H9 (cell line): ENCODE measurements around the gene EFTUD2. TPM values are rescaled to one million over a fixed set of nuclear protein-coding genes. Genes with fewer than 3 reads are reported as not detected.

Experiments
- DNase-seq: peaks from one replicate; pipeline ENCODE4 v3.0.0-alpha.2; 2017
- H2AFZ ChIP-seq: one replicate; pipeline ENCODE4 v1.6.1; 2013; ENCODE audit warnings: mild to moderate bottlenecking, low read length, control low read depth, moderate library complexity
- H2AK5ac ChIP-seq: 2 replicates; pipeline ENCODE4 v1.6.1; 2013; ENCODE audit warnings: low read length, control low read depth, mixed read lengths; ENCODE audit not compliant: insufficient read length
- H2BK120ac ChIP-seq: one replicate; pipeline ENCODE4 v1.6.1; 2013; ENCODE audit warnings: low read depth, mild to moderate bottlenecking, low read length, control low read depth, inconsistent platforms; ENCODE audit not compliant: poor library complexity, severe bottlenecking
- H2BK12ac ChIP-seq: 2 replicates; pipeline ENCODE4 v1.6.1; 2013; ENCODE audit warnings: low read length, control low read depth, mixed read lengths, low read depth; ENCODE audit not compliant: insufficient read length
- H2BK15ac ChIP-seq: 2 replicates; pipeline ENCODE4 v1.6.1; 2013; ENCODE audit warnings: low read depth, low read length, control low read depth
- H2BK20ac ChIP-seq: one replicate; pipeline ENCODE4 v1.6.1; 2013; ENCODE audit warnings: low read depth, mild to moderate bottlenecking, low read length, control low read depth, inconsistent platforms; ENCODE audit not compliant: poor library complexity, severe bottlenecking
- H2BK5ac ChIP-seq: 2 replicates; pipeline ENCODE4 v1.6.1; 2013; ENCODE audit warnings: low read length, control low read depth, mixed read lengths; ENCODE audit not compliant: insufficient read length
- H3K14ac ChIP-seq: 2 replicates; pipeline ENCODE4 v1.6.1; 2013; ENCODE audit warnings: low read length, control low read depth; ENCODE audit not compliant: insufficient read depth
- H3K18ac ChIP-seq: 2 replicates; pipeline ENCODE4 v1.6.1; 2013; ENCODE audit warnings: low read depth, mild to moderate bottlenecking, mixed read lengths, low read length, control low read depth; ENCODE audit not compliant: insufficient read length
- H3K23ac ChIP-seq: 2 replicates; pipeline ENCODE4 v1.6.1; 2013; ENCODE audit warnings: low read length, control low read depth, mixed read lengths, low read depth; ENCODE audit not compliant: insufficient read length
- H3K23me2 ChIP-seq: 2 replicates; pipeline ENCODE4 v1.6.1; 2013; ENCODE audit warnings: low read depth, mild to moderate bottlenecking, mixed read lengths, low read length, control low read depth; ENCODE audit not compliant: insufficient read length, poor library complexity, severe bottlenecking
- H3K27ac ChIP-seq: 2 replicates; pipeline ENCODE4 v1.5.1; 2013; ENCODE audit warnings: low read length, control low read depth, mixed read lengths, low read depth; ENCODE audit not compliant: insufficient read length
- H3K27me3 ChIP-seq: 2 replicates; pipeline ENCODE4 v1.6.1; 2013; ENCODE audit warnings: low read length, control low read depth, inconsistent platforms; ENCODE audit not compliant: insufficient read depth
- H3K4ac ChIP-seq: 2 replicates; pipeline ENCODE4 v1.6.1; 2013; ENCODE audit warnings: low read depth, mild to moderate bottlenecking, control low read depth, inconsistent platforms, low read length, moderate library complexity
- H3K4me1 ChIP-seq: 2 replicates; pipeline ENCODE4 v1.6.1; 2013; ENCODE audit warnings: low read length, control low read depth, inconsistent platforms; ENCODE audit not compliant: insufficient read depth
- H3K4me2 ChIP-seq: 2 replicates; pipeline ENCODE4 v1.6.1; 2013; ENCODE audit warnings: low read length, control low read depth, mixed read lengths; ENCODE audit not compliant: insufficient read length, insufficient read depth
- H3K56ac ChIP-seq: 2 replicates; pipeline ENCODE4 v1.6.1; 2013; ENCODE audit warnings: low read depth, mild to moderate bottlenecking, mixed read lengths, low read length, control low read depth; ENCODE audit not compliant: insufficient read length
- H3K79me1 ChIP-seq: 2 replicates; pipeline ENCODE4 v1.6.1; 2013; ENCODE audit warnings: low read depth, mild to moderate bottlenecking, moderate library complexity, low read length, control low read depth, inconsistent platforms; ENCODE audit not compliant: insufficient read depth, poor library complexity, severe bottlenecking
- H3K79me2 ChIP-seq: 2 replicates; pipeline ENCODE4 v1.6.1; 2013; ENCODE audit warnings: low read length, control low read depth, inconsistent platforms; ENCODE audit not compliant: insufficient read depth
- H3K9ac ChIP-seq: 2 replicates; pipeline ENCODE4 v1.6.1; 2013; ENCODE audit warnings: low read length, control low read depth, mixed read lengths; ENCODE audit not compliant: insufficient read length; ENCODE audit errors: extremely low read depth
- H3K9me3 ChIP-seq: one replicate; pipeline ENCODE4 v1.6.1; 2013; ENCODE audit warnings: low read depth, low read length, inconsistent platforms; ENCODE audit not compliant: control insufficient read depth
- H3T11ph ChIP-seq: one replicate; pipeline ENCODE4 v1.6.1; 2013; ENCODE audit warnings: mild to moderate bottlenecking, low read length, control low read depth, inconsistent platforms
- H4K20me1 ChIP-seq: one replicate; pipeline ENCODE4 v1.6.1; 2013; ENCODE audit not compliant: control insufficient read depth, insufficient read length, insufficient read depth
- H4K5ac ChIP-seq: 2 replicates; pipeline ENCODE4 v1.6.1; 2013; ENCODE audit warnings: low read depth, mild to moderate bottlenecking, mixed read lengths, low read length, control low read depth; ENCODE audit not compliant: insufficient read length
- H4K8ac ChIP-seq: replicated peaks from 2 replicates; pipeline ENCODE4 v1.6.1; 2013; ENCODE audit warnings: low read length, control low read depth, mixed read lengths, low read depth; ENCODE audit not compliant: insufficient read length
- H4K91ac ChIP-seq: 2 replicates; pipeline ENCODE4 v1.6.1; 2013; ENCODE audit warnings: low read depth, mild to moderate bottlenecking, moderate library complexity, mixed read lengths, low read length, control low read depth; ENCODE audit not compliant: insufficient read length
- H3K27ac Mint-ChIP-seq, 3 experiments: 2 replicates in 2 of 3; 3 replicates in 1 of 3; pipeline ENCODE4 v1.8.0; 2020 to 2021; ENCODE audit warnings: mixed read lengths in 3 of 3, mild to moderate bottlenecking in 1 of 3, moderate library complexity in 1 of 3
- H3K27me3 Mint-ChIP-seq: 2 replicates; pipeline ENCODE4 v1.8.0; 2021; ENCODE audit warnings: low read depth, mild to moderate bottlenecking, moderate library complexity, mixed read lengths
- H3K36me3 Mint-ChIP-seq, 3 experiments: 2 replicates in 2 of 3; 3 replicates in 1 of 3; pipeline ENCODE4 v1.8.0; 2020 to 2021; ENCODE audit warnings: low read depth in 3 of 3, mixed read lengths in 3 of 3; ENCODE audit not compliant: insufficient read depth in 1 of 3
- H3K4me1 Mint-ChIP-seq, 2 experiments: 2 replicates each; pipeline ENCODE4 v1.8.0; 2020; ENCODE audit warnings: mixed read lengths in 2 of 2
- H3K4me3 Mint-ChIP-seq, 2 experiments: 2 replicates in 1 of 2; 3 replicates in 1 of 2; pipeline ENCODE4 v1.8.0; 2020 to 2021; ENCODE audit warnings: mild to moderate bottlenecking in 2 of 2, mixed read lengths in 2 of 2, moderate library complexity in 1 of 2
- H3K9me3 Mint-ChIP-seq, 2 experiments: 2 replicates in 1 of 2; 3 replicates in 1 of 2; pipeline ENCODE4 v1.8.0; 2020; ENCODE audit warnings: mild to moderate bottlenecking in 2 of 2, mixed read lengths in 2 of 2, moderate library complexity in 1 of 2
- WGBS: extraction: QIAGEN DNeasy Blood & Tissue Kit; methylation state at CpG from one replicate; pipeline ENCODE4 v1.1.7; 2013; ENCODE audit warnings: missing lambda C conversion rate, low lambda C conversion rate, mixed read lengths; ENCODE audit not compliant: insufficient read length; ENCODE audit errors: extremely low coverage; 5-methylcytosine and 5-hydroxymethylcytosine counted together
- total RNA-seq: library from RNA; stranded (reverse); gene quantifications from 2 replicates; pipeline ENCODE4 v1.2.1, GENCODE V29; 2021
- TF ChIP-seq, protein P1 (sequence below): fragments of 200-600 bp; sonication (generic); conservative IDR thresholded peaks from 3 replicates; pipeline ENCODE4 v1.8.0; 2021; ENCODE audit warnings: antibody characterized with exemption, mild to moderate bottlenecking

Gene EFTUD2
- total RNA-seq, 1 experiment from 2014 or later = 150 TPM

DNA sequence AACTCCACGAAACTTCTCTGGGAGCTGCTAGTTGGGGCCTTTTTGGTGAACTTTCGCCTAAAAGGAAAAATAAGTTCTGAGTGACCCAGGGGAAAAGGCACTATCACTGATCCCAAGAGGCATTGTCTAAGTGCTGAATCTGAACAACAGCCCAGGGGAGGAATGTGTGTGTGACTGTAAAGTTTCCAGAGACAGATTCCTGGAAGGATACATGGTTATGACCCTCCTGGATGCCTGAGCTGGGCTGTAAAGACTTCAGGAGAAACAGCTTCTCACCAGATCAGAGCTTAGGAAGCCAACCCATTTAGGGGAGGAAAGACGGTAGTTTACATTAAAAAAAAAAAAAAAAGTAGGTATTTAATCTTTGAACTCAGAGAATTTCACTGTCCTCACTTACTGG lies 31.4 kb downstream of the EFTUD2 start:
- no peak overlapping the region for H2BK120ac ChIP-seq
- TF ChIP-seq, protein P1, sequence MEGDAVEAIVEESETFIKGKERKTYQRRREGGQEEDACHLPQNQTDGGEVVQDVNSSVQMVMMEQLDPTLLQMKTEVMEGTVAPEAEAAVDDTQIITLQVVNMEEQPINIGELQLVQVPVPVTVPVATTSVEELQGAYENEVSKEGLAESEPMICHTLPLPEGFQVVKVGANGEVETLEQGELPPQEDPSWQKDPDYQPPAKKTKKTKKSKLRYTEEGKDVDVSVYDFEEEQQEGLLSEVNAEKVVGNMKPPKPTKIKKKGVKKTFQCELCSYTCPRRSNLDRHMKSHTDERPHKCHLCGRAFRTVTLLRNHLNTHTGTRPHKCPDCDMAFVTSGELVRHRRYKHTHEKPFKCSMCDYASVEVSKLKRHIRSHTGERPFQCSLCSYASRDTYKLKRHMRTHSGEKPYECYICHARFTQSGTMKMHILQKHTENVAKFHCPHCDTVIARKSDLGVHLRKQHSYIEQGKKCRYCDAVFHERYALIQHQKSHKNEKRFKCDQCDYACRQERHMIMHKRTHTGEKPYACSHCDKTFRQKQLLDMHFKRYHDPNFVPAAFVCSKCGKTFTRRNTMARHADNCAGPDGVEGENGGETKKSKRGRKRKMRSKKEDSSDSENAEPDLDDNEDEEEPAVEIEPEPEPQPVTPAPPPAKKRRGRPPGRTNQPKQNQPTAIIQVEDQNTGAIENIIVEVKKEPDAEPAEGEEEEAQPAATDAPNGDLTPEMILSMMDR = no peak
- H3K56ac ChIP-seq = no peak overlapping the region
- no peaks in the 10 kb centered on the region for H3K23me2 ChIP-seq
- H4K5ac ChIP-seq = no peak overlapping the region
- DNase-seq = no peak
- H4K20me1 ChIP-seq = no peaks in the 10 kb centered on the region
- H3K27ac ChIP-seq = no peak overlapping the region
- no peak overlapping the region for H2BK20ac ChIP-seq
- H2AK5ac ChIP-seq = no peak overlapping the region
- no peak overlapping the region for H2AFZ ChIP-seq
- no peak overlapping the region for H4K91ac ChIP-seq
- H2BK15ac ChIP-seq = no peak overlapping the region
- H3K27ac Mint-ChIP-seq = no peak overlapping the region
- H3K36me3 Mint-ChIP-seq = peaks cover 40 to 88% (median 65%) of the 10 kb centered on the region in 3 experiments; a peak in 6 of 7 replicates
- no peaks in the 10 kb centered on the region for H3K27me3 Mint-ChIP-seq
- no CpG with 5 or more reads among the region's 3 CpGs for WGBS
- H3K14ac ChIP-seq = no peak overlapping the region
- H3K23ac ChIP-seq = no peak overlapping the region
- no peaks in the 10 kb centered on the region for H3K4me1 Mint-ChIP-seq
- no peak overlapping the region for H3K9ac ChIP-seq
- H2BK12ac ChIP-seq = no peak overlapping the region
- H3K79me2 ChIP-seq = no peaks in the 10 kb centered on the region
- H3K4me3 Mint-ChIP-seq = no peak overlapping the region
- H3K27me3 ChIP-seq = no peaks in the 10 kb centered on the region
- no peak overlapping the region for H3T11ph ChIP-seq
- H3K4me1 ChIP-seq = no peaks in the 10 kb centered on the region
- no peaks in the 10 kb centered on the region for H3K9me3 ChIP-seq
- H2BK5ac ChIP-seq = no peak overlapping the region
- H3K4me2 ChIP-seq = no peak overlapping the region
- H3K79me1 ChIP-seq = no peaks in the 10 kb centered on the region
- no peak overlapping the region for H3K18ac ChIP-seq
- no peak overlapping the region for H4K8ac ChIP-seq
- H3K4ac ChIP-seq = no peak overlapping the region
- H3K9me3 Mint-ChIP-seq = no peaks in the 10 kb centered on the region
